GM12878 (cell line): ENCODE data around the gene AKAP17A. TPM values are rescaled to one million over a fixed set of nuclear protein-coding genes. Genes with fewer than 3 reads are reported as not detected.

Source experiments
- ATAC-seq: fragments of 200-7000 bp; cut with Tn5 transposase; 3 replicates; pipeline ENCODE4 v1.9.1; 2020; ENCODE audit warnings: mild to moderate bottlenecking, moderate library complexity
- Bru-seq: library from RNA; stranded (reverse); fragments of 400-500 nt; gene quantifications from one replicate; lab custom pipeline; 2021; lab: Mats Ljungman, UMichigan
- BruChase-seq, 2 experiments: library from RNA; stranded (reverse); fragments of 400-500 nt; gene quantifications; one replicate each; lab custom pipeline; 2021; lab: Mats Ljungman, UMichigan
- BruUV-seq: library from RNA; stranded (reverse); fragments of 400-500 nt; replicated peaks from 2 replicates; lab custom pipeline; 2021; lab: Mats Ljungman, UMichigan
- CTCF ChIA-PET: fragments of 300-600 bp; sonication (Branson Sonifier 250); formaldehyde crosslinking; extraction: SDS; loops from one replicate; lab custom pipeline; 2021; ENCODE audit warnings: inconsistent platforms; lab: Yijun Ruan, JAX
- POLR2A ChIA-PET: fragments of 350-600 bp; formaldehyde crosslinking; extraction: SDS; loops from one replicate; lab custom pipeline; 2021; ENCODE audit warnings: inconsistent platforms; lab: Charles Lee
- RAD21 ChIA-PET: fragments of 300-600 bp; sonication (Branson Sonifier 250); formaldehyde crosslinking; loops from one replicate; lab custom pipeline; 2023; ENCODE audit warnings: antibody characterized with exemption; ENCODE audit not compliant: unreplicated experiment; lab: Charles Lee
- SMC1A ChIA-PET: fragments of 300-600 bp; sonication (Branson Sonifier 250); formaldehyde crosslinking; loops from one replicate; lab custom pipeline; 2023; ENCODE audit not compliant: unreplicated experiment, uncharacterized antibody; lab: Charles Lee
- DNase-seq: peaks from one replicate; pipeline ENCODE4 v3.0.0-alpha.2; 2011; ENCODE audit warnings: low read depth, low spot score
- FAIRE-seq: peaks from 3 replicates; lab custom pipeline; 2011; peaks lifted over from hg19 to GRCh38; lab: Jason Lieb, UNC
- H2AFZ ChIP-seq: 2 replicates; pipeline ENCODE4 v1.6.0; 2011; ENCODE audit warnings: low read depth, low read length, control low read depth; ENCODE audit not compliant: control insufficient read depth
- H3K27ac ChIP-seq: 2 replicates; pipeline ENCODE4 v1.5.1; 2011; ENCODE audit warnings: control low read depth; ENCODE audit not compliant: control insufficient read depth, insufficient read depth
- H3K27me3 ChIP-seq, 2 experiments: replicated peaks in 1 of 2; 2 replicates each; pipeline versions ENCODE4 v1.6.0 to v1.6.1; 2011; ENCODE audit warnings: low read length in 1 of 2; ENCODE audit not compliant: control insufficient read depth in 2 of 2, insufficient read depth in 2 of 2
- H3K36me3 ChIP-seq, 2 experiments: 2 replicates each; pipeline ENCODE4 v1.5.1; 2011; ENCODE audit warnings: low read length in 1 of 2; ENCODE audit not compliant: control insufficient read depth in 2 of 2, insufficient read depth in 2 of 2
- H3K4me1 ChIP-seq: 2 replicates; pipeline ENCODE4 v1.6.1; 2011; ENCODE audit warnings: mild to moderate bottlenecking, low read length, moderate library complexity, mixed read lengths; ENCODE audit not compliant: control insufficient read depth, insufficient read depth
- H3K4me2 ChIP-seq: 2 replicates; pipeline ENCODE4 v1.6.0; 2011; ENCODE audit warnings: control low read depth; ENCODE audit not compliant: control insufficient read depth, insufficient read depth
- H3K4me3 ChIP-seq: fragments of 200-600 bp; sonication (generic); 2 replicates; pipeline ENCODE4 v1.5.1; 2016
- H3K79me2 ChIP-seq: 2 replicates; pipeline ENCODE4 v1.6.0; 2011; ENCODE audit warnings: low read length; ENCODE audit not compliant: control insufficient read depth, insufficient read depth
- H3K9ac ChIP-seq: 2 replicates; pipeline ENCODE4 v1.8.0; 2011; ENCODE audit warnings: low read length, control low read depth, mixed read lengths; ENCODE audit not compliant: control insufficient read depth, insufficient read depth
- H3K9me3 ChIP-seq: replicated peaks from 3 replicates; pipeline ENCODE4 v1.5.1; 2011; ENCODE audit warnings: mild to moderate bottlenecking, low read length; ENCODE audit not compliant: control insufficient read depth, insufficient read depth
- H4K20me1 ChIP-seq: 2 replicates; pipeline ENCODE4 v1.6.0; 2011; ENCODE audit not compliant: control insufficient read depth, insufficient read depth
- ATF3 ChIP-seq: IDR thresholded peaks from 2 replicates; pipeline ENCODE4 v1.6.1; 2011; ENCODE audit warnings: low read depth, mild to moderate bottlenecking, low read length, moderate library complexity, borderline replicate concordance; ENCODE audit errors: extremely low read depth
- DPF2 ChIP-seq: fragments of 450-650 bp; IDR thresholded peaks from 2 replicates; pipeline ENCODE4 v1.6.1; 2017; ENCODE audit warnings: mild to moderate bottlenecking
- EED ChIP-seq: sonication (generic); IDR thresholded peaks from 2 replicates; pipeline ENCODE4 v1.6.1; 2016; ENCODE audit warnings: antibody characterized with exemption, low read depth
- ESRRA ChIP-seq: IDR thresholded peaks from 2 replicates; pipeline ENCODE4 v1.6.1; 2012; ENCODE audit warnings: mild to moderate bottlenecking, low read length, improper control_type of control experiment
- FOXK2 ChIP-seq: fragments of 450-650 bp; IDR thresholded peaks from 2 replicates; pipeline ENCODE4 v1.6.1; 2017; ENCODE audit warnings: mild to moderate bottlenecking, moderate library complexity
- LARP7 ChIP-seq: fragments of 450-650 bp; IDR thresholded peaks from 2 replicates; pipeline ENCODE4 v1.6.1; 2017; ENCODE audit warnings: mild to moderate bottlenecking
- MTA3 ChIP-seq: IDR thresholded peaks from 2 replicates; pipeline ENCODE4 v1.6.1; 2012; ENCODE audit warnings: low read length, inconsistent platforms, borderline replicate concordance
- MYC ChIP-seq: IDR thresholded peaks from 2 replicates; pipeline ENCODE4 v1.6.1; 2011; ENCODE audit warnings: mild to moderate bottlenecking, low read length, moderate library complexity, inconsistent platforms; ENCODE audit not compliant: insufficient read depth, insufficient replicate concordance, insufficient read length, severe bottlenecking
- POLR2AphosphoS5 ChIP-seq: IDR thresholded peaks from 2 replicates; pipeline ENCODE4 v1.6.1; 2011; ENCODE audit warnings: mild to moderate bottlenecking, low read length, inconsistent platforms
- SMAD1 ChIP-seq: fragments of 450-650 bp; IDR thresholded peaks from 2 replicates; pipeline ENCODE4 v1.6.1; 2018; ENCODE audit warnings: mild to moderate bottlenecking, low read depth; ENCODE audit not compliant: partially characterized antibody
- SMARCA5 ChIP-seq: fragments of 450-650 bp; IDR thresholded peaks from 2 replicates; pipeline ENCODE4 v1.6.1; 2017; ENCODE audit warnings: mild to moderate bottlenecking
- ZNF622 ChIP-seq: fragments of 450-650 bp; IDR thresholded peaks from 2 replicates; pipeline ENCODE4 v1.6.1; 2017; ENCODE audit warnings: mild to moderate bottlenecking, inconsistent platforms
- ZNF687 ChIP-seq: fragments of 450-650 bp; IDR thresholded peaks from 2 replicates; pipeline ENCODE4 v1.6.1; 2017; ENCODE audit warnings: mild to moderate bottlenecking, moderate library complexity
- WGBS: methylation state at CpG from one replicate; pipeline ENCODE4 v1.1.6; 2016; ENCODE audit warnings: low lambda C conversion rate; ENCODE audit not compliant: insufficient replicate concordance, insufficient coverage; ENCODE audit errors: missing lambda C conversion rate; 5-methylcytosine and 5-hydroxymethylcytosine counted together
- in situ Hi-C: fragments of 300-500 bp; cut with MboI; formaldehyde crosslinking; loops from 9 replicates; pipeline ENCODE4 v1.14.3; 2018; ENCODE audit warnings: mixed read lengths
- intact Hi-C: fragments of 100-400 bp; cut with micrococcal nuclease; formaldehyde crosslinking; loops from one replicate; pipeline ENCODE4 v1.14.2; 2022; ENCODE audit not compliant: unreplicated experiment
- long read RNA-seq, 2 experiments: library from polyadenylated mRNA; unstranded; transcript quantifications; one replicate each; pipeline ENCODE4 v2.0.0, GENCODE V29; 2019 to 2020
- polyA minus RNA-seq, 3 experiments: library from RNA; depleted of rRNA, polyadenylated mRNA; stranded (reverse); fragments of >200 nt; gene quantifications; 2 replicates each; pipeline ENCODE4 v1.2.3, GENCODE V29; 2011
- polyA plus RNA-seq, 11 experiments: library from polyadenylated mRNA; depleted of rRNA in 4 of 11; unstranded in 6 of 11; stranded (reverse) in 5 of 11; fragments of >200 nt; fragmentation: Nextera tagmentation in 4 of 11; fragmentation: Illumina TruSeq in 1 of 11; extraction: Ambion mirVana in 4 of 11; extraction: Trizol in 1 of 11; gene quantifications; 1 replicate in 1 of 11; 2 replicates in 10 of 11; pipeline versions ENCODE4 v1.2.1 to v1.2.3, GENCODE V29; 2011 to 2016; ENCODE audit warnings: inconsistent platforms in 2 of 11, missing spikeins in 2 of 11, low read depth in 1 of 11
- total RNA-seq, 4 experiments: library from RNA; depleted of rRNA in 3 of 4; stranded (reverse); fragments of >200 nt in 3 of 4; fragmentation: Illumina TruSeq in 1 of 4; extraction: Trizol in 1 of 4; gene quantifications; 2 replicates each; pipeline versions ENCODE4 v1.2.1 to v1.2.3, GENCODE V29; 2013 to 2021

The AKAP17A gene
- total RNA-seq (2013; cell fraction: nucleolus; rRNA removed) = 96.4 and 115 TPM in 2 replicates
- total RNA-seq (2014; rRNA removed) (42.8 and 47.0 TPM in 2 replicates), total RNA-seq (2014; rRNA removed; fragmentation: Illumina TruSeq; extraction: Trizol) (14.3 and 16.1 TPM in 2 replicates), total RNA-seq (2021) (48.7 and 53.9 TPM in 2 replicates), polyA plus RNA-seq (2011; rRNA removed) (16.4 and 24.7 TPM in 2 replicates), polyA plus RNA-seq (2014; fragmentation: Illumina TruSeq; extraction: Trizol) (9.0 and 17.1 TPM in 2 replicates), polyA plus RNA-seq (2014; fragmentation: Nextera tagmentation; extraction: Ambion mirVana) (1 to 10 TPM; 3.0 to 5.6 TPM), polyA plus RNA-seq (2014; rRNA removed) (55.8 and 64.2 TPM in 2 replicates), polyA plus RNA-seq (2016; fragmentation: Nextera tagmentation; extraction: Ambion mirVana) (10 to 100 TPM; 26.3 to 42.6 TPM), polyA minus RNA-seq (2011; rRNA and poly(A)+ RNA removed) (4.9 and 9.4 TPM in 2 replicates), Bru-seq, nascent RNA (percentile 85 among the genes with signal in this experiment), BruChase-seq, experiment 1, labeled RNA remaining after a 6-hour chase (percentile 95 among the genes with signal in this experiment), BruChase-seq, experiment 2, labeled RNA remaining after a 2-hour chase (percentile 95 among the genes with signal in this experiment)
- polyA plus RNA-seq (2011; ENCODE audit: low read depth) = 17.3 TPM
- polyA plus RNA-seq (2011; cell fraction: cytosol; rRNA removed) = 30.4 and 40.9 TPM in 2 replicates
- polyA plus RNA-seq (2011; cell fraction: nucleus; rRNA removed) = 366 and 371 TPM in 2 replicates
- polyA plus RNA-seq (2012) = 53.8 and 67.0 TPM in 2 replicates
- 7.1 and 7.6 TPM in 2 replicates for polyA minus RNA-seq (2011; cell fraction: cytosol; rRNA and poly(A)+ RNA removed)
- polyA minus RNA-seq (2011; cell fraction: nucleus; rRNA and poly(A)+ RNA removed) = 19.7 and 26.1 TPM in 2 replicates
- long read RNA-seq, experiment 1, partial matches to known transcripts = 1 of 7 reads
- long read RNA-seq, experiment 1, other reads (novel, unspliced or antisense) = 3 of 7 reads
- long read RNA-seq, experiment 2, partial matches to known transcripts = 1 of 4 reads
- long read RNA-seq, experiment 2, other reads (novel, unspliced or antisense) = 3 of 4 reads

GRCh38 chrX:1591102-1591862, at the start of gene AKAP17A:
Gene AKAP17A (plus strand): TSS chrX:1591604. CDS start chrX:1593463, 1,859 bp downstream.
- no peaks in the 10 kb centered on the region for H3K9me3 ChIP-seq
- peak; percentile 84 for ATAC-seq
- RAD21 ChIA-PET = no interaction called here
- CTCF ChIA-PET = no interaction called here
- BruUV-seq = no TSS peak
- peaks cover 13 to 25% of the 10 kb centered on the region in 2 experiments for H3K36me3 ChIP-seq
- H3K79me2 ChIP-seq = peaks cover 44% of the 10 kb centered on the region
- FAIRE-seq = peak; percentile 84
- H3K9ac ChIP-seq = peak within 1 kb of the TSS; percentile 92
- H3K4me1 ChIP-seq = peaks cover 31% of the 10 kb centered on the region
- 2% methylated on average over 37 of the region's 66 CpGs for WGBS
- peak within 1 kb of the TSS; percentile 98 for H3K4me3 ChIP-seq
- POLR2A ChIA-PET = no interaction called here
- H3K27me3 ChIP-seq = no peaks in the 10 kb centered on the region
- no peak within 1 kb of the TSS; the same call in 1 of the 2 replicates for H2AFZ ChIP-seq
- intact Hi-C loops (loop anchor here (2.0 to 10.0 kb wide), 2 partner anchors 56 to 256 kb away; partner anchors contain the start of gene IL3RA), in situ Hi-C loops (no loop called here)
- peak within 1 kb of the TSS; percentile 85 for H3K27ac ChIP-seq
- peaks cover 6% of the 10 kb centered on the region for H4K20me1 ChIP-seq
- SMC1A ChIA-PET = no interaction called here
- DNase-seq = peak; percentile 83
- peak within 1 kb of the TSS; percentile 94 for H3K4me2 ChIP-seq
- TF ChIP-seq DPF2 (peak; percentile 85), POLR2AphosphoS5 (0 out of 2 replicates have a peak, but pooled peaks have one; percentile 21), MYC (no peak), MTA3 (no peak), EED (no peak), ZNF622 (no peak), ATF3 (no peak), SMAD1 (no peak), LARP7 (peak; percentile 89), ESRRA (no peak), SMARCA5 (peak; percentile 82), FOXK2 (no peak), ZNF687 (peak; percentile 74)
